ENCODE data around the gene PLCB1. TPM values are rescaled to one million over a fixed set of nuclear protein-coding genes. Genes with fewer than 3 reads are reported as not detected.

PLCB1 gene
- total and polyA plus RNA-seq, 3 experiments from 2014 or later, result 8.5 to 9.9 (median 8.8) TPM

- DNase-seq, result no peak
- Histone ChIP-seq H3K27me3 (ENCODE audit: insufficient read depth, low read length, poor library complexity, severe bottlenecking) (no peaks in the 10 kb centered on the region), H3K4me3 (ENCODE audit: low read length) (no peak overlapping the region), H3K9me3 (ENCODE audit: low read length) (no peaks in the 10 kb centered on the region), H3K4me1 (ENCODE audit: insufficient read depth, low read length) (no peaks in the 10 kb centered on the region), H3K27ac (ENCODE audit: low read depth, low read length) (no peak overlapping the region), H3K36me3 (ENCODE audit: insufficient read depth, low read length) (no peaks in the 10 kb centered on the region)
- Mint-ChIP-seq H3K4me1 (peaks cover 8 to 22% (median 10%) of the 10 kb centered on the region in 3 donors), H3K27ac (peak overlapping the region in 2 of 8 donors; percentile 2 to 38), H3K27me3 (no peaks in the 10 kb centered on the region), H3K9me3 (peaks cover 0 to 3% (median 2%) of the 10 kb centered on the region in 5 donors), H3K4me3 (no peak overlapping the region), H3K36me3 (peaks cover 0 to 12% (median 0%) of the 10 kb centered on the region in 3 donors)
- POLR2A ChIA-PET, result no interaction called here
- CTCF ChIA-PET, result no interaction called here
Observed at GRCh38 chr20:8187740-8188139, 55.7 kb downstream of the PLCB1 start.

DNA sequence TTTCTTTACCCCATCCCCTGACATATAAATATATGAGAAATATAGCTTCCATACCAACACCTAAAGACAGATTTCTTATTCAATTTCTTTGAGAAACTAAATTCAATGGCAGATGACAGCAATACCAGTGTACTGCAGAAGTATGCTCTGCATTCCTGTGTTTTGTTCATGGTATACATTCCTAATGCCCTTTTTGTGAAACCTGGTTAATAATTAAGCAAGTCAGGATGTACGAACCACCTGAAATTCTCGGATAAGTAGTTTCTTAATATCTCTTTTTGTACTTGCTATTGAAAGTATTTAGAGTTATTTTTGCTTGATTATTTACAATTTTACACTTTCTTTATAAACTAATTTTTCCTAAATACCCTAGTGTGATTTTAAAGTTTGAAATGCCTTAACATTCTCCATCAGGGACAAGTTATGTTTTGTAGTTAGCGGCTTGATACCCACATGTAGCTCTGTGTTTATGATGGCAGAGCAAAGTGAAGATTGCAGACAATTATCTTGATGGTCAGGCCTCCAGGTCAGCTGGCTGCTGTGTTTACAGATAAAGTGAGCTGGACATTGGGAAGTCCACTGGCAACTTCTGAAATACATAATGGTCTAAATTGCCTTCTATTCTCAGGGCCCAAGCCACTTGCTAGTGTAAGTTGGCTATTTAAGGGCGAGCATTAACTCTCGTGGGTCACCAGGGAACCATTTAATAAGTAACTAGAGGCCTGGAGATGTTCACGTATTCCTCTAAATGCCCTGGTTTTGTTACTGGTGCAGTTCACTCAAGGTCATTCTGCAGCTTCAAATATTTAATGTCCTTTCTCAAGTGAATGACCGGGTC is 58.2 kb downstream of the PLCB1 start:
- Histone ChIP-seq H3K27me3 (ENCODE audit: insufficient read depth, low read length, poor library complexity, severe bottlenecking) (no peaks in the 10 kb centered on the region), H3K27ac (ENCODE audit: low read depth, low read length) (no peak overlapping the region), H3K4me1 (ENCODE audit: insufficient read depth, low read length) (no peaks in the 10 kb centered on the region), H3K4me3 (ENCODE audit: low read length) (no peak overlapping the region), H3K9me3 (ENCODE audit: low read length) (no peaks in the 10 kb centered on the region), H3K36me3 (ENCODE audit: insufficient read depth, low read length) (no peaks in the 10 kb centered on the region)
- Mint-ChIP-seq H3K27me3 (no peaks in the 10 kb centered on the region), H3K9me3 (peaks cover 0 to 13% (median 10%) of the 10 kb centered on the region in 5 donors), H3K36me3 (peaks cover 0 to 27% (median 0%) of the 10 kb centered on the region in 3 donors), H3K4me1 (peaks cover 8 to 17% (median 9%) of the 10 kb centered on the region in 3 donors), H3K27ac (no peak overlapping the region), H3K4me3 (no peak overlapping the region)
- no peak for DNase-seq
- ChIA-PET POLR2A (no interaction called here), CTCF (no interaction called here)

GRCh38 chr20:8194721-8195120 is 62.7 kb downstream of the PLCB1 start:
- Mint-ChIP-seq H3K27ac (no peak overlapping the region), H3K4me1 (peaks cover 0 to 2% (median 0%) of the 10 kb centered on the region in 3 donors), H3K9me3 (peaks cover 0 to 18% (median 12%) of the 10 kb centered on the region in 5 donors), H3K36me3 (peaks cover 0 to 31% (median 0%) of the 10 kb centered on the region in 3 donors), H3K27me3 (no peaks in the 10 kb centered on the region), H3K4me3 (no peak overlapping the region)
- Histone ChIP-seq H3K36me3 (ENCODE audit: insufficient read depth, low read length) (no peaks in the 10 kb centered on the region), H3K27ac (ENCODE audit: low read depth, low read length) (no peak overlapping the region), H3K27me3 (ENCODE audit: insufficient read depth, low read length, poor library complexity, severe bottlenecking) (no peaks in the 10 kb centered on the region), H3K4me1 (ENCODE audit: insufficient read depth, low read length) (no peaks in the 10 kb centered on the region), H3K9me3 (ENCODE audit: low read length) (no peaks in the 10 kb centered on the region), H3K4me3 (ENCODE audit: low read length) (no peak overlapping the region)
- ChIA-PET POLR2A (no interaction called here), CTCF (no interaction called here)
- DNase-seq, result no peak

DNA sequence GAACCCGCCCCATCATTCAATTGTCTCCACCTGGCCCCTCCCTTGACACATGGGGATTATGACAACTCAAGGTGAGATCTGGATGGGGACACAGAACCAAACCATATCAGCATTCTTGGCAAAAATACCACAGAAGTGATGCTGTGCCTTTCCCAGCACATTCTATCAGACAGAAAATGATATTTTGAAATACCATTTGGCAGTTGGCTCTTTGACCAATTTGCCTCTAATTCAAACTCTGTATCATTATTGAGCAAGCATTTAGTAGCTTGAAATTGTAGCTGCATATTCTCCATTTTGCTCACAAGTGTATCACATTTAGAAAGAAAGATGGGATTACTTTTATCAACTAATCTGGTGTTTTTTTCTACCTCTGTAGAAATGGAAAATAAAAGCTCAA is 64.0 kb downstream of the PLCB1 start:
- Mint-ChIP-seq H3K4me1 (peaks cover 0 to 2% (median 0%) of the 10 kb centered on the region in 3 donors), H3K36me3 (peaks cover 0 to 31% (median 0%) of the 10 kb centered on the region in 3 donors), H3K4me3 (no peak overlapping the region), H3K27ac (peak overlapping the region in 1 of 8 donors; percentile 9), H3K27me3 (no peaks in the 10 kb centered on the region), H3K9me3 (peaks cover 0 to 18% (median 12%) of the 10 kb centered on the region in 5 donors)
- H3K4me3 ChIP-seq (ENCODE audit: low read length), result no peak overlapping the region
- no peaks in the 10 kb centered on the region for H3K27me3 ChIP-seq (ENCODE audit: insufficient read depth, low read length, poor library complexity, severe bottlenecking)
- no peak for DNase-seq
- no peak overlapping the region for H3K27ac ChIP-seq (ENCODE audit: low read depth, low read length)
- H3K4me1 ChIP-seq (ENCODE audit: insufficient read depth, low read length), result no peaks in the 10 kb centered on the region
- no peaks in the 10 kb centered on the region for H3K36me3 ChIP-seq (ENCODE audit: insufficient read depth, low read length)
- POLR2A ChIA-PET, result no interaction called here
- CTCF ChIA-PET, result no interaction called here
- H3K9me3 ChIP-seq (ENCODE audit: low read length), result no peaks in the 10 kb centered on the region

DNA sequence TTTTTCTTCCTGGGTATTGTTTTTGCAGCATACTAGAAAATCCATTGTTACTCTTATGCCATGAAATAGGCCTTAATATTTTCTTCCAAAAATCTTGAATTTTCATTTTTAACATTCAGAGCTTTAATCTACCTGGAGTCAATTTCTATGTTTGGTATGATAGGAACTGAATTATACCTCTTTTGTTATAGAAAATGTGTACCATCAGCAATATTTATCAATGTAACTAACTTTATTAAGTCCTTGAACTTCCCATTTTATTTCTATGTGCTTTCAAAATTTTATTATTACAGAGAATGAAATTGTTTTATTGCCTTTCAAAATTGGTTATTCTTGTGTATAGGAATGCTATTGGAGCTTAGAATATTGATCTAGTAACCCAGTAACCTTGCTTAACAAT is 68.2 kb downstream of the PLCB1 start:
- Mint-ChIP-seq H3K4me3 (no peak overlapping the region), H3K27me3 (no peaks in the 10 kb centered on the region), H3K27ac (no peak overlapping the region), H3K9me3 (peaks cover 0 to 4% (median 2%) of the 10 kb centered on the region in 5 donors), H3K4me1 (peaks cover 0 to 4% (median 0%) of the 10 kb centered on the region in 3 donors), H3K36me3 (peaks cover 0 to 4% (median 0%) of the 10 kb centered on the region in 3 donors)
- Histone ChIP-seq H3K4me3 (ENCODE audit: low read length) (no peak overlapping the region), H3K27me3 (ENCODE audit: insufficient read depth, low read length, poor library complexity, severe bottlenecking) (no peaks in the 10 kb centered on the region), H3K9me3 (ENCODE audit: low read length) (no peaks in the 10 kb centered on the region), H3K36me3 (ENCODE audit: insufficient read depth, low read length) (no peaks in the 10 kb centered on the region), H3K27ac (ENCODE audit: low read depth, low read length) (no peak overlapping the region), H3K4me1 (ENCODE audit: insufficient read depth, low read length) (no peaks in the 10 kb centered on the region)
- ChIA-PET CTCF (no interaction called here), POLR2A (no interaction called here)
- no peak for DNase-seq

GRCh38 chr20:8203366-8203765 is 71.3 kb downstream of the PLCB1 start:
- CTCF ChIA-PET, result no interaction called here

GRCh38 chr20:8205996-8206395 is 73.9 kb downstream of the PLCB1 start:
- Histone ChIP-seq H3K4me1 (ENCODE audit: insufficient read depth, low read length) (no peaks in the 10 kb centered on the region), H3K27ac (ENCODE audit: low read depth, low read length) (no peak overlapping the region), H3K4me3 (ENCODE audit: low read length) (no peak overlapping the region), H3K9me3 (ENCODE audit: low read length) (no peaks in the 10 kb centered on the region), H3K36me3 (ENCODE audit: insufficient read depth, low read length) (no peaks in the 10 kb centered on the region), H3K27me3 (ENCODE audit: insufficient read depth, low read length, poor library complexity, severe bottlenecking) (no peaks in the 10 kb centered on the region)
- no peak for DNase-seq
- no peak overlapping the region for H3K4me3 Mint-ChIP-seq
- CTCF ChIA-PET, result no interaction called here
- H3K4me1 Mint-ChIP-seq, result peaks cover 11 to 28% (median 11%) of the 10 kb centered on the region in 3 donors
- H3K9me3 Mint-ChIP-seq, result peaks cover 0 to 1% (median 0%) of the 10 kb centered on the region in 5 donors
- H3K27ac Mint-ChIP-seq, result no peak overlapping the region
- POLR2A ChIA-PET, result no interaction called here
- H3K27me3 Mint-ChIP-seq, result no peaks in the 10 kb centered on the region
- peaks cover 0 to 2% (median 0%) of the 10 kb centered on the region in 3 donors for H3K36me3 Mint-ChIP-seq

More at GRCh38 chr20:8203366-8203765, 71.3 kb downstream of the PLCB1 start:
- POLR2A ChIA-PET, result no interaction called here
- Histone ChIP-seq H3K27ac (ENCODE audit: low read depth, low read length) (no peak overlapping the region), H3K4me1 (ENCODE audit: insufficient read depth, low read length) (no peaks in the 10 kb centered on the region), H3K9me3 (ENCODE audit: low read length) (no peaks in the 10 kb centered on the region), H3K36me3 (ENCODE audit: insufficient read depth, low read length) (no peaks in the 10 kb centered on the region), H3K27me3 (ENCODE audit: insufficient read depth, low read length, poor library complexity, severe bottlenecking) (no peaks in the 10 kb centered on the region), H3K4me3 (ENCODE audit: low read length) (no peak overlapping the region)
- no peak overlapping the region for H3K27ac Mint-ChIP-seq
- H3K36me3 Mint-ChIP-seq, result peaks cover 0 to 2% (median 0%) of the 10 kb centered on the region in 3 donors
- H3K4me3 Mint-ChIP-seq, result no peak overlapping the region
- H3K9me3 Mint-ChIP-seq, result peaks cover 0 to 1% (median 0%) of the 10 kb centered on the region in 5 donors
- no peak for DNase-seq
- H3K4me1 Mint-ChIP-seq, result peaks cover 4 to 11% (median 7%) of the 10 kb centered on the region in 3 donors
- H3K27me3 Mint-ChIP-seq, result no peaks in the 10 kb centered on the region

DNA sequence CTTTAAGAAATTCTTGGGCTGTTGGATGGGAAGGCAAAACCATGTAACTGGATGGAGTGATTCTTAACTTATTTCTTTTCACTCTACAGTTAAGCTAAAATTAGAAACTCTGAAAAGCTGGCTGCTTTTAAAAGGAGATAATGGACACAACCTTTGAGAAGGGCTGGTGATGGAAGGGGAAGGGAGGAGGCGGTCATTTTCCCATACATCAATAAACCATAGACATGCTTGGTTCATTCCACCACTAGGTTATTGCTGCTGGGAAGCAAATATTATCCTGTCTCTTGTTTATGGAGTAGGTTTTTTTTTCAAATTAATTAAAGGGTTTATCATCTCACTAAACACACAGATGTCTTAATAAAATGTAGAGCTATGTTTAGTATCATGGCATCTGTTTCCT is 76.2 kb downstream of the PLCB1 start:
- DNase-seq, result no peak
- Mint-ChIP-seq H3K9me3 (no peaks in the 10 kb centered on the region), H3K4me1 (peaks cover 14 to 41% (median 21%) of the 10 kb centered on the region in 3 donors), H3K27me3 (no peaks in the 10 kb centered on the region), H3K27ac (peak overlapping the region in 1 of 8 donors; percentile 65), H3K4me3 (peak overlapping the region in 1 of 7 donors; percentile 23), H3K36me3 (peaks cover 0 to 2% (median 0%) of the 10 kb centered on the region in 3 donors)
- H3K27me3 ChIP-seq (ENCODE audit: insufficient read depth, low read length, poor library complexity, severe bottlenecking), result no peaks in the 10 kb centered on the region
- POLR2A ChIA-PET, result no interaction called here
- no peaks in the 10 kb centered on the region for H3K9me3 ChIP-seq (ENCODE audit: low read length)
- H3K4me1 ChIP-seq (ENCODE audit: insufficient read depth, low read length), result peaks cover 2% of the 10 kb centered on the region
- H3K27ac ChIP-seq (ENCODE audit: low read depth, low read length), result no peak overlapping the region
- no peaks in the 10 kb centered on the region for H3K36me3 ChIP-seq (ENCODE audit: insufficient read depth, low read length)
- CTCF ChIA-PET, result no interaction called here
- no peak overlapping the region for H3K4me3 ChIP-seq (ENCODE audit: low read length)
